ENCODE results near the gene HOXA6. TPM values are rescaled to one million over a fixed set of nuclear protein-coding genes. Genes with fewer than 3 reads are reported as not detected.

The HOXA6 gene
- total and polyA plus RNA-seq, 10 of the 15 experiments (the other 5 are each of a cell fraction or from before 2014, with no cell fraction given): 0.08 TPM; not detected in 9

DNA sequence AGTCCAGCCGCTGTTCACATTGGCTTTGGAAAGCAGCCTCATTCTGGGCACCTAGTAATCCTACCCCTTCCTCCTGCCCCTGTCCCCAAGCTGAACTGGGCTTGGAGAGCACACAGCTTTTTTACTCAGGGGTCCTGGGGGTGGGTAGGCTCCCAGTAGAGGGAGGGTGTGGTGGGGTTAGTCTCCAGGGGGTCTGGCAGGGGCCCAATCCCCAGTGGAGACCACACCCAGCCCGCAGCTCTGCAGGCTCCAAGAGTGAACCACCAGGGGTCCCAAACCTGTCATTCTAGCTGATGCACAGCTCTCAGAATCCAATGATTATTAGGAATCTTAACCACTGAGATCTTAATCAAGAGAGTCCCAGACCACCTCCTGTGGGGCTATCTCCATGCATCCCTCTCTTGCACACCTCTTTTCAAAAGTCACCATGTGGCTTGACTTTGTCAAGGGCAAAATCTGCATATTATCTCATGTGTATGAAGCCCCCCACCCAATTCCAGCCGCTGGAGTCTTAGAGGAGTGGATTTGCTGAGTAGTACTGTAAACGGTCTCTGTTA, 34.8 kb upstream of the HOXA6 start:
- H2AFZ ChIP-seq (ENCODE audit: control insufficient read depth, low read depth, low read length): no peak overlapping the region
- POLR2A ChIA-PET: no interaction called here
- in situ Hi-C loops (cut with MboI) (no loop called here), intact Hi-C loops (cut with micrococcal nuclease; ENCODE audit: unreplicated experiment) (no loop called here)
- no peak for FAIRE-seq
- no peak for ATAC-seq
- RAD21 ChIA-PET (ENCODE audit: unreplicated experiment): no interaction called here
- no peak for DNase-seq (ENCODE audit: low read depth, low spot score)
- H3K9me3 ChIP-seq (replicated peaks; ENCODE audit: control insufficient read depth, insufficient read depth, low read length): no peaks in the 10 kb centered on the region; the same call in 2 of the 3 replicates
- no peaks in the 10 kb centered on the region for H4K20me1 ChIP-seq (ENCODE audit: control insufficient read depth, insufficient read depth)
- no peak overlapping the region for H3K4me2 ChIP-seq (ENCODE audit: control insufficient read depth, insufficient read depth)
- no peaks in the 10 kb centered on the region for H3K79me2 ChIP-seq (ENCODE audit: control insufficient read depth, insufficient read depth, low read length)
- no peak overlapping the region for H3K9ac ChIP-seq (ENCODE audit: control insufficient read depth, insufficient read depth, low read length)
- no peaks in the 10 kb centered on the region for H3K36me3 ChIP-seq (ENCODE audit: control insufficient read depth in 2 of 2, insufficient read depth in 2 of 2, low read length in 1 of 2)
- no peak overlapping the region for H3K4me3 ChIP-seq
- no peak overlapping the region for H3K27ac ChIP-seq (ENCODE audit: control insufficient read depth, insufficient read depth)
- CTCF ChIA-PET: interaction anchor here (1.1 kb wide), 1 partner anchor 16 kb away, joined by 4 read pairs; no protein-coding TSS in a partner anchor
- 13% methylated on average over 4 of the region's 4 CpGs for WGBS (ENCODE audit: insufficient coverage, insufficient replicate concordance, low lambda C conversion rate, missing lambda C conversion rate)
- SMC1A ChIA-PET (ENCODE audit: uncharacterized antibody, unreplicated experiment): no interaction called here
- peaks cover 23 to 40% of the 10 kb centered on the region in 2 experiments for H3K27me3 ChIP-seq (replicated peaks in 1 of 2; ENCODE audit: control insufficient read depth in 2 of 2, insufficient read depth in 2 of 2, low read length in 1 of 2)
- no TSS peak for BruUV-seq (replicated peaks)
- H3K4me1 ChIP-seq (ENCODE audit: control insufficient read depth, insufficient read depth, low read length): no peaks in the 10 kb centered on the region
- TF ChIP-seq ZNF622 (IDR thresholded peaks at IDR 0.05) (no peak), CUX1 (IDR thresholded peaks at IDR 0.05; ENCODE audit: insufficient replicate concordance, low read depth, low read length) (no peak), RUNX3 (IDR thresholded peaks at IDR 0.05; ENCODE audit: low read length) (no peak), ZNF592 (IDR thresholded peaks at IDR 0.05) (no peak), FOS (IDR thresholded peaks at IDR 0.05; ENCODE audit: borderline replicate concordance, extremely low read depth, insufficient read length) (no peak), BCLAF1 (IDR thresholded peaks at IDR 0.05) (no peak), SIX5 (IDR thresholded peaks at IDR 0.05; ENCODE audit: low read depth, low read length, severe bottlenecking) (no peak), BRCA1 (IDR thresholded peaks at IDR 0.05; ENCODE audit: low read depth, low read length) (no peak), NRF1 (conservative IDR thresholded peaks at IDR 0.05; ENCODE audit: low read depth, low read length) (no peak)
- TF ChIP-seq, protein P1, sequence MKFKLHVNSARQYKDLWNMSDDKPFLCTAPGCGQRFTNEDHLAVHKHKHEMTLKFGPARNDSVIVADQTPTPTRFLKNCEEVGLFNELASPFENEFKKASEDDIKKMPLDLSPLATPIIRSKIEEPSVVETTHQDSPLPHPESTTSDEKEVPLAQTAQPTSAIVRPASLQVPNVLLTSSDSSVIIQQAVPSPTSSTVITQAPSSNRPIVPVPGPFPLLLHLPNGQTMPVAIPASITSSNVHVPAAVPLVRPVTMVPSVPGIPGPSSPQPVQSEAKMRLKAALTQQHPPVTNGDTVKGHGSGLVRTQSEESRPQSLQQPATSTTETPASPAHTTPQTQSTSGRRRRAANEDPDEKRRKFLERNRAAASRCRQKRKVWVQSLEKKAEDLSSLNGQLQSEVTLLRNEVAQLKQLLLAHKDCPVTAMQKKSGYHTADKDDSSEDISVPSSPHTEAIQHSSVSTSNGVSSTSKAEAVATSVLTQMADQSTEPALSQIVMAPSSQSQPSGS (IDR thresholded peaks at IDR 0.05; ENCODE audit: low read length): no peak

Data from GM12878 (cell line).